GM18502 (cell line): ENCODE results near the gene FAM89A.
"Not testable (repeated sequence)": the region's sequence is repeated elsewhere in the genome, so short reads cannot be mapped to it uniquely, and the experiment has no call there.

Experiments used
- ATAC-seq: cut with Tn5 transposase; IDR thresholded peaks from one replicate; pipeline ENCODE4 v1.9.1; 2021; ENCODE audit warnings: mild to moderate bottlenecking; ENCODE audit not compliant: unreplicated experiment, poor library complexity

The FAM89A gene

GRCh38 chr1:231058416-231059109 is 18.5 kb upstream of the FAM89A start:
- ATAC-seq = no peak

- ATAC-seq = no peak
Observed at GRCh38 chr1:231057410-231057809, 17.4 kb upstream of the FAM89A start.

GRCh38 chr1:231055271-231055670 is 15.2 kb upstream of the FAM89A start:
- ATAC-seq = no peak

- ATAC-seq = peak; percentile 74
Observed at GRCh38 chr1:231053493-231054162, 13.6 kb upstream of the FAM89A start.

- no peak for ATAC-seq
Observed at GRCh38 chr1:231052777-231053176, 12.7 kb upstream of the FAM89A start.

GRCh38 chr1:231050932-231051331 is 10.9 kb upstream of the FAM89A start:
- ATAC-seq = not testable (repeated sequence)

GRCh38 chr1:231050395-231050794 is 10.3 kb upstream of the FAM89A start:
- ATAC-seq = no peak

GRCh38 chr1:231049121-231049979 is 9.3 kb upstream of the FAM89A start:
- no peak for ATAC-seq

GRCh38 chr1:231048419-231048818 is 8.4 kb upstream of the FAM89A start:
- ATAC-seq = not testable (repeated sequence)

- not testable (repeated sequence) for ATAC-seq
Observed at GRCh38 chr1:231047529-231047928, 7.5 kb upstream of the FAM89A start.

- ATAC-seq = no peak
Observed at GRCh38 chr1:231046730-231047395, 6.8 kb upstream of the FAM89A start.

GRCh38 chr1:231045921-231046729 is 6.1 kb upstream of the FAM89A start:
- not testable (repeated sequence) for ATAC-seq

GRCh38 chr1:231045286-231045685 is 5.2 kb upstream of the FAM89A start:
- no peak for ATAC-seq

- no peak for ATAC-seq
Observed at GRCh38 chr1:231044588-231044987, 4.5 kb upstream of the FAM89A start.

GRCh38 chr1:231041719-231042261 is 1.7 kb upstream of the FAM89A start:
- ATAC-seq = no peak

- no peak for ATAC-seq
Observed at GRCh38 chr1:231040800-231041718, 1.0 kb upstream of the FAM89A start.

GRCh38 chr1:231039161-231040018 is 664 bp downstream of the FAM89A start:
- peak; percentile 41 for ATAC-seq
